Stromal cell of bone marrow (primary cell): ENCODE measurements around the gene KCTD20.
A peak's percentile ranks its signal among the peaks of the same experiment; 100 is the strongest.
"Not testable (repeated sequence)": the region's sequence is repeated elsewhere in the genome, so short reads cannot be mapped to it uniquely, and the experiment has no call there.

Experiments used
- DNase-seq: peaks from one replicate; pipeline ENCODE4 v3.0.0-alpha.2; 2012; ENCODE audit warnings: low read depth

KCTD20 gene

GRCh38 chr6:36444470-36444869 is 1.7 kb downstream of the KCTD20 start:
- peak; percentile 42 for DNase-seq

GRCh38 chr6:36445621-36446020 is 2.8 kb downstream of the KCTD20 start:
- no peak for DNase-seq

GRCh38 chr6:36449173-36449572 is 6.4 kb downstream of the KCTD20 start:
- not testable (repeated sequence) for DNase-seq

GRCh38 chr6:36452897-36453296 is 10.1 kb downstream of the KCTD20 start:
- DNase-seq: not testable (repeated sequence)

- DNase-seq: no peak
Measured at GRCh38 chr6:36455486-36456027, 12.8 kb downstream of the KCTD20 start.

- no peak for DNase-seq
Measured at GRCh38 chr6:36459501-36459900, 16.7 kb downstream of the KCTD20 start.

- no peak for DNase-seq
Measured at GRCh38 chr6:36460916-36461315, 18.1 kb downstream of the KCTD20 start.

GRCh38 chr6:36461646-36462045 is 18.8 kb downstream of the KCTD20 start:
- DNase-seq: no peak

- DNase-seq: no peak
Measured at GRCh38 chr6:36463676-36464075, 20.9 kb downstream of the KCTD20 start.

GRCh38 chr6:36464233-36464632 is 21.4 kb downstream of the KCTD20 start:
- no peak for DNase-seq

GRCh38 chr6:36467625-36468024 is 24.8 kb downstream of the KCTD20 start:
- DNase-seq: no peak

GRCh38 chr6:36469148-36469661 is 26.4 kb downstream of the KCTD20 start:
- DNase-seq: no peak

- no peak for DNase-seq
Measured at GRCh38 chr6:36469946-36470345, 27.1 kb downstream of the KCTD20 start.

- no peak for DNase-seq
Measured at GRCh38 chr6:36478051-36478526, 35.3 kb downstream of the KCTD20 start.

GRCh38 chr6:36479256-36479655 is 36.5 kb downstream of the KCTD20 start:
- no peak for DNase-seq

GRCh38 chr6:36483326-36483725 is 40.5 kb downstream of the KCTD20 start:
- not testable (repeated sequence) for DNase-seq

- no peak for DNase-seq
Measured at GRCh38 chr6:36484736-36485135, 41.9 kb downstream of the KCTD20 start.

GRCh38 chr6:36487698-36488097 is 44.9 kb downstream of the KCTD20 start:
- no peak for DNase-seq

- DNase-seq: no peak
Measured at GRCh38 chr6:36488221-36488620, 45.4 kb downstream of the KCTD20 start.

- DNase-seq: no peak
Measured at GRCh38 chr6:36489426-36489825, 46.6 kb downstream of the KCTD20 start.

GRCh38 chr6:36491378-36491965 is 48.7 kb downstream of the KCTD20 start:
- no peak for DNase-seq

GRCh38 chr6:36492092-36492491 is 49.3 kb downstream of the KCTD20 start:
- DNase-seq: no peak

GRCh38 chr6:36492621-36493020 is 49.8 kb downstream of the KCTD20 start:
- DNase-seq: no peak

GRCh38 chr6:36493319-36493718 is 50.5 kb downstream of the KCTD20 start:
- no peak for DNase-seq
